ENCODE results near the gene LAGE3. TPM values are rescaled to one million over a fixed set of nuclear protein-coding genes. Genes with fewer than 3 reads are reported as not detected.

LAGE3 gene
- total RNA-seq, 4 donors from 2014 or later = 22.9 to 50.0 (median 28.5) TPM

DNA sequence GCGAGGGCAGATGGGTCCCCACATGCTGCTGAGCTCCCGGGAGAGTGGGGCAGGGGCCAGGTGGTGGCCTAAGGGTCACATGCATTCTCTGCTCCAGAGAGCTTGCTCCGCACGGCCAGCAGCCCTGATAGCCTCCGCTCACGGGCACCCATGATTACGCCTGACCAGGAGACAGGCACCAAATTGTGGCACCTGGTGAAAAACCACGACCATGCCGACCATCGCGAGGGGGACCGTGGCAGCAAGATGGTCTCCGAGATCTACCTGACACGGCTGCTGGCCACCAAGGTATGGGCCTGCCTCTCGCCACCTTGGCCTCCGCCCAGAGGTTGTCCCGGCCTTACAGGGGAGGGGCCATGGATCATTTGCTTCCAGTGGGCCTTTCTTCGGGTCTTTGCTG, 9.2 kb downstream of the LAGE3 start:
- TF ChIP-seq POLR2A (IDR thresholded peaks at IDR 0.05) = no peak
- TF ChIP-seq, protein P1, sequence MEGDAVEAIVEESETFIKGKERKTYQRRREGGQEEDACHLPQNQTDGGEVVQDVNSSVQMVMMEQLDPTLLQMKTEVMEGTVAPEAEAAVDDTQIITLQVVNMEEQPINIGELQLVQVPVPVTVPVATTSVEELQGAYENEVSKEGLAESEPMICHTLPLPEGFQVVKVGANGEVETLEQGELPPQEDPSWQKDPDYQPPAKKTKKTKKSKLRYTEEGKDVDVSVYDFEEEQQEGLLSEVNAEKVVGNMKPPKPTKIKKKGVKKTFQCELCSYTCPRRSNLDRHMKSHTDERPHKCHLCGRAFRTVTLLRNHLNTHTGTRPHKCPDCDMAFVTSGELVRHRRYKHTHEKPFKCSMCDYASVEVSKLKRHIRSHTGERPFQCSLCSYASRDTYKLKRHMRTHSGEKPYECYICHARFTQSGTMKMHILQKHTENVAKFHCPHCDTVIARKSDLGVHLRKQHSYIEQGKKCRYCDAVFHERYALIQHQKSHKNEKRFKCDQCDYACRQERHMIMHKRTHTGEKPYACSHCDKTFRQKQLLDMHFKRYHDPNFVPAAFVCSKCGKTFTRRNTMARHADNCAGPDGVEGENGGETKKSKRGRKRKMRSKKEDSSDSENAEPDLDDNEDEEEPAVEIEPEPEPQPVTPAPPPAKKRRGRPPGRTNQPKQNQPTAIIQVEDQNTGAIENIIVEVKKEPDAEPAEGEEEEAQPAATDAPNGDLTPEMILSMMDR (IDR thresholded peaks at IDR 0.05) = no peak
- intact Hi-C loops (cut with DNase I; ENCODE audit: low total_unique reads) = no loop called here
- no peak overlapping the region for H3K4me3 ChIP-seq (ENCODE audit: low read depth, poor library complexity, severe bottlenecking)
- DNase-seq (ENCODE audit: low spot score in 2 of 2) = no peak
- WGBS, 2 donors = 90 to 92% methylated on average over 2 to 18 of the region's 18 CpGs

DNA sequence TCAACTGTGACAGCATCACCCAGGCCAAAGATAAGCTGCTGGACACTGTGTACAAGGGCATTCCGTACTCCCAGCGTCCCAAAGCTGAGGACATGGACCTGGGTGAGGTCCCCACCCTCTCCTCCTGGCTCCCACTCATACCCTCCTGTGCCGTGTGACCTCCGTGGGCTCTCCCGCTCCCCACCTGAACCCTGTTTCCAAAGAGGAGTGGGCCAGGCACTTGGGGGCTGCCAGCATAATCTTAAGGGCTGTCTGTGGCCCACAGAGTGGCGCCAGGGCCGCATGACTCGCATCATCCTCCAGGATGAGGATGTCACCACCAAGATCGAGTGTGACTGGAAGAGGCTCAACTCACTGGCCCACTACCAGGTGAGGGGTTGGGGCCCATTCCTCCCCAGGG, 10.0 kb downstream of the LAGE3 start:
- no peak overlapping the region for H3K4me3 ChIP-seq (ENCODE audit: low read depth, poor library complexity, severe bottlenecking)
- DNase-seq (ENCODE audit: low spot score in 2 of 2) = no peak
- 84 to 93% methylated on average over 5 to 9 of the region's 9 CpGs for WGBS, 2 donors
- TF ChIP-seq POLR2A (IDR thresholded peaks at IDR 0.05) = no peak
- TF ChIP-seq, protein P1 (IDR thresholded peaks at IDR 0.05) = no peak
- intact Hi-C loops (cut with DNase I; ENCODE audit: low total_unique reads) = no loop called here

DNA sequence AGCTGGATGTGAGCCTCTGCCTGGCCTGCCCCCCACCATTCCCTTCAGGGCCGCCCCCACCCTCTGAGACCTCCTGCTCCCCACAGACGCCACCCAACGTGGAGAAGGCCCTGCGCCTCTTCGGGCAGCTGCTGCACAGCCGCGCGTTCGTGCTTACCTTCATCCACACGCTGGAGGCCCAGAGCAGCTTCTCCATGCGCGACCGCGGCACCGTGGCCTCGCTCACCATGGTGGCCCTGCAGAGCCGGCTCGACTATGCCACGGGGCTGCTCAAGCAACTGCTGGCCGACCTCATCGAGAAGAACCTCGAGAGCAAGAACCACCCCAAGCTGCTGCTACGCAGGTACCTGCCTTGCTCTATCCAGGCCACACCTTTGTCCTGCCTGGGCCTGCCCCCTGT, 10.9 kb downstream of the LAGE3 start:
- WGBS, 2 donors = 91 to 99% methylated on average over 13 to 23 of the region's 23 CpGs
- no peak for DNase-seq (ENCODE audit: low spot score in 2 of 2)
- no peak for TF ChIP-seq POLR2A (IDR thresholded peaks at IDR 0.05)
- TF ChIP-seq, protein P1 (IDR thresholded peaks at IDR 0.05) = no peak
- H3K4me3 ChIP-seq (ENCODE audit: low read depth, poor library complexity, severe bottlenecking) = no peak overlapping the region
- intact Hi-C loops (cut with DNase I; ENCODE audit: low total_unique reads) = no loop called here

DNA sequence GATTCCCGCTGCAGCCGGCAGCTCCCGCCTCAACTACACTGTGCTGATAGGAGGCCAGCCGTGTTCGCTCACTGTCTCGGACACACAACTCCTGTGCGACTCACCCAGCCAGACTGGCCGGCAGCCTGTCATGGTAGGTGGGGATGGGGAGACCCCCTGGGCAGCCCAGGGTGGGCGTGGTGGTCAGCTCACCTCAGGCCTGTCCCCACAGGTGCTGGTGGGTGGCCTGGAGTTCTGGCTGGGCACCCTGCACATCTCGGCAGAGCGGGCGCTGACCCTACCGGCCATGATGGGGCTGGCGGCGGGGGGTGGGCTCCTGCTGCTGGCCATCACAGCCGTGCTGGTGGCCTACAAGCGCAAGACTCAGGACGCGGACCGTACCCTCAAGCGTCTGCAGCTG, 11.5 kb downstream of the LAGE3 start:
- WGBS, 2 donors = 93 to 95% methylated on average over 3 to 5 of the region's 21 CpGs
- intact Hi-C loops (cut with DNase I; ENCODE audit: low total_unique reads) = no loop called here
- no peak overlapping the region for H3K4me3 ChIP-seq (ENCODE audit: low read depth, poor library complexity, severe bottlenecking)
- no peak for TF ChIP-seq POLR2A (IDR thresholded peaks at IDR 0.05)
- TF ChIP-seq, protein P1 (IDR thresholded peaks at IDR 0.05) = no peak
- DNase-seq (ENCODE audit: low spot score in 2 of 2) = no peak

DNA sequence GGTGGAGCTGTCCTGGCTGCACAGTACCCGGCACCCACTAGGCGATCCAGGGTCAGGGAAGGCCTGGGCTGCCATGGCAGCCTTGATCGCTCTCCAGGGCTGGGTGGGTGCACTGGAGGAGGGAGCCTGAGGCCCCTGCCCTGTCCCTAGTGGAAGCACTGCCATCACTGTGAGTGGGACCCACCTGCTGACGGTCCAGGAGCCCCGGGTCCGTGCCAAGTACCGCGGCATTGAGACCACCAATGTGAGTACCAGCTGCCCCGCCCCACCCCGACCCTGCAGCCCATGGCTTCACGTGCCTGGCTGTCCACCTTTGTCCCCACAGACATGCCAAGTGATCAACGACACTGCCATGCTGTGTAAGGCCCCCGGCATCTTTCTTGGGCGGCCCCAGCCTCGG, 12.2 kb downstream of the LAGE3 start:
- intact Hi-C loops (cut with DNase I; ENCODE audit: low total_unique reads) = no loop called here
- TF ChIP-seq, protein P1 (IDR thresholded peaks at IDR 0.05) = no peak
- TF ChIP-seq POLR2A (IDR thresholded peaks at IDR 0.05) = no peak
- no peak for DNase-seq (ENCODE audit: low spot score in 2 of 2)
- H3K4me3 ChIP-seq (ENCODE audit: low read depth, poor library complexity, severe bottlenecking) = no peak overlapping the region
- WGBS, 2 donors = 94% methylated on average over 15 of the region's 15 CpGs; no CpG with 5 or more reads in 1 of the 2 donors

DNA sequence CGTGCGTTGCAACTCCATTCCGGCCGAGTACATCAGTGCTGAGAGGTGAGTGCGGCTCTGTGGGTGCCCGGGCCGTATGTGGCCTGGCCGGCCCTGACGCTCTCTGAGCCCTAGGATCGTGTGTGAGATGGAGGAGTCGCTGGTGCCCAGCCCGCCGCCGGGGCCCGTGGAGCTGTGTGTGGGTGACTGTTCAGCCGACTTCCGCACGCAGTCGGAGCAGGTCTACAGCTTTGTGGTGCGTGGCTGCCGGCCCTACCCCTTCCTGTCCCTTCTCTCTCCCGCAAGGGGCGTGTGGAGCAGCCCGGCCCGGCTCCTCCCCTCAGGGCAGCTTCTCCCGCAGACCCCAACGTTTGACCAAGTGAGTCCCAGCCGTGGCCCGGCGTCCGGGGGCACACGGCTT, 13.0 kb downstream of the LAGE3 start:
- 91 to 92% methylated on average over 16 to 32 of the region's 32 CpGs for WGBS, 2 donors
- no peak overlapping the region for H3K4me3 ChIP-seq (ENCODE audit: low read depth, poor library complexity, severe bottlenecking)
- TF ChIP-seq, protein P1 (IDR thresholded peaks at IDR 0.05) = no peak
- TF ChIP-seq POLR2A (IDR thresholded peaks at IDR 0.05) = no peak
- intact Hi-C loops (cut with DNase I; ENCODE audit: low total_unique reads) = no loop called here
- DNase-seq (ENCODE audit: low spot score in 2 of 2) = no peak
